ENCODE results near the gene SLC5A1. TPM values are rescaled to one million over a fixed set of nuclear protein-coding genes. Genes with fewer than 3 reads are reported as not detected.

Gene SLC5A1
- total and polyA plus RNA-seq, 9 of the 15 experiments (the other 6 are each of a cell fraction or from before 2014, with no cell fraction given): not detected

DNA sequence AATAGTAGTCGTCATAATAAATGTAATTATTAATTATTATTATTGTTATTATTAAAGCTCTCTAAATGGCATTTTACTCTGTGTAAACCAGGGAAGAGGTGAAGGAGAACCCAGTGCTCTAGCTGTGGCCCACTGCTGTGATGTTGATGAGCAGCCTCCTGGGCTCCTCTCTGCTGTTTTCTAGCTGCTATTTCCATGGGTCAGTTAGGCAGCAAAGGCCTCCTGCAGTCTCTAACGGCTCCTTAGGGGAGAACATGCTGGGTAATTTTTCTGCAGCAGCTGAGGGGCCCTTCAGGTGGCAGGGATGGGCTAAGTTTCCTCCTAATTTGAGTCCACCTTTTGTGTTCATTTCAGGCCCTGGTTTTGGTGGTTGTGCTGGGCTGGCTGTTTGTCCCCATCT, 24.6 kb downstream of the SLC5A1 start:
- no peak overlapping the region for H3K9ac ChIP-seq (ENCODE audit: insufficient read depth in 1 of 2, low read depth in 2 of 2, low read length in 2 of 2)
- 0% methylated on average over 2 of the region's 2 CpGs for WGBS (ENCODE audit: insufficient coverage, low coverage, missing lambda C conversion rate)
- no peaks in the 10 kb centered on the region for H4K20me1 ChIP-seq (replicated peaks; ENCODE audit: control insufficient read depth, insufficient read depth, low read length)
- no peaks in the 10 kb centered on the region for H3K79me2 ChIP-seq (ENCODE audit: control insufficient read depth, insufficient read depth, low read length)
- ATAC-seq (no peak), FAIRE-seq (no peak), DNase-seq (ENCODE audit: extremely low read depth in 1 of 4, low spot score in 3 of 4) (no peak)
- no peak overlapping the region for H3K4me2 ChIP-seq (ENCODE audit: insufficient read depth, low read length)
- H3K27me3 ChIP-seq (ENCODE audit: control insufficient read depth in 2 of 2, insufficient read depth in 2 of 2, low read length in 2 of 2): peaks cover 0 to 5% of the 10 kb centered on the region in 2 experiments; a peak in 1 of 5 replicates
- intact Hi-C loops (cut with micrococcal nuclease) (no loop called here), in situ Hi-C loops (cut with MboI) (no loop called here)
- H3K4me3 ChIP-seq: no peak overlapping the region
- CTCF ChIA-PET (ENCODE audit: low intra/inter-chr PET ratio): no interaction called here
- H3K9me3 ChIP-seq (replicated peaks; ENCODE audit: control insufficient read depth, insufficient read depth, low read depth, low read length): no peaks in the 10 kb centered on the region
- H3K27ac ChIP-seq (ENCODE audit: extremely low read depth, low read depth, low read length): no peak overlapping the region
- TF ChIP-seq, protein P1, sequence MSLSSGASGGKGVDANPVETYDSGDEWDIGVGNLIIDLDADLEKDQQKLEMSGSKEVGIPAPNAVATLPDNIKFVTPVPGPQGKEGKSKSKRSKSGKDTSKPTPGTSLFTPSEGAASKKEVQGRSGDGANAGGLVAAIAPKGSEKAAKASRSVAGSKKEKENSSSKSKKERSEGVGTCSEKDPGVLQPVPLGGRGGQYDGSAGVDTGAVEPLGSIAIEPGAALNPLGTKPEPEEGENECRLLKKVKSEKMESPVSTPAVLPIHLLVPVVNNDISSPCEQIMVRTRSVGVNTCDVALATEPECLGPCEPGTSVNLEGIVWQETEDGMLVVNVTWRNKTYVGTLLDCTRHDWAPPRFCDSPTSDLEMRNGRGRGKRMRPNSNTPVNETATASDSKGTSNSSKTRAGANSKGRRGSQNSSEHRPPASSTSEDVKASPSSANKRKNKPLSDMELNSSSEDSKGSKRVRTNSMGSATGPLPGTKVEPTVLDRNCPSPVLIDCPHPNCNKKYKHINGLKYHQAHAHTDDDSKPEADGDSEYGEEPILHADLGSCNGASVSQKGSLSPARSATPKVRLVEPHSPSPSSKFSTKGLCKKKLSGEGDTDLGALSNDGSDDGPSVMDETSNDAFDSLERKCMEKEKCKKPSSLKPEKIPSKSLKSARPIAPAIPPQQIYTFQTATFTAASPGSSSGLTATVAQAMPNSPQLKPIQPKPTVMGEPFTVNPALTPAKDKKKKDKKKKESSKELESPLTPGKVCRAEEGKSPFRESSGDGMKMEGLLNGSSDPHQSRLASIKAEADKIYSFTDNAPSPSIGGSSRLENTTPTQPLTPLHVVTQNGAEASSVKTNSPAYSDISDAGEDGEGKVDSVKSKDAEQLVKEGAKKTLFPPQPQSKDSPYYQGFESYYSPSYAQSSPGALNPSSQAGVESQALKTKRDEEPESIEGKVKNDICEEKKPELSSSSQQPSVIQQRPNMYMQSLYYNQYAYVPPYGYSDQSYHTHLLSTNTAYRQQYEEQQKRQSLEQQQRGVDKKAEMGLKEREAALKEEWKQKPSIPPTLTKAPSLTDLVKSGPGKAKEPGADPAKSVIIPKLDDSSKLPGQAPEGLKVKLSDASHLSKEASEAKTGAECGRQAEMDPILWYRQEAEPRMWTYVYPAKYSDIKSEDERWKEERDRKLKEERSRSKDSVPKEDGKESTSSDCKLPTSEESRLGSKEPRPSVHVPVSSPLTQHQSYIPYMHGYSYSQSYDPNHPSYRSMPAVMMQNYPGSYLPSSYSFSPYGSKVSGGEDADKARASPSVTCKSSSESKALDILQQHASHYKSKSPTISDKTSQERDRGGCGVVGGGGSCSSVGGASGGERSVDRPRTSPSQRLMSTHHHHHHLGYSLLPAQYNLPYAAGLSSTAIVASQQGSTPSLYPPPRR (CRISPR knock-in tag; IDR thresholded peaks at IDR 0.05; ENCODE audit: borderline replicate concordance): no peak
- TF ChIP-seq MEIS2 (IDR thresholded peaks at IDR 0.05; ENCODE audit: partially characterized antibody) (no peak), ZFP1 (CRISPR knock-in tag; IDR thresholded peaks at IDR 0.05) (no peak), GATAD2A (IDR thresholded peaks at IDR 0.05) (no peak), PHB2 (IDR thresholded peaks at IDR 0.05; ENCODE audit: low read depth) (no peak), HNRNPH1 (optimal IDR thresholded peaks at IDR 0.05; ENCODE audit: low read depth, low read length) (no peak), SMAD3 (CRISPR knock-in tag; conservative IDR thresholded peaks at IDR 0.05) (no peak), TSC22D4 (tag; IDR thresholded peaks at IDR 0.05) (no peak), ZEB2 (IDR thresholded peaks at IDR 0.05) (no peak), ZNF561 (CRISPR knock-in tag; conservative IDR thresholded peaks at IDR 0.05) (no peak), MTA3 (IDR thresholded peaks at IDR 0.05; ENCODE audit: borderline replicate concordance) (no peak), PHB (CRISPR knock-in tag; IDR thresholded peaks at IDR 0.05) (no peak), ZNF436 (CRISPR knock-in tag; IDR thresholded peaks at IDR 0.05) (no peak)
- TF ChIP-seq, protein P2, sequence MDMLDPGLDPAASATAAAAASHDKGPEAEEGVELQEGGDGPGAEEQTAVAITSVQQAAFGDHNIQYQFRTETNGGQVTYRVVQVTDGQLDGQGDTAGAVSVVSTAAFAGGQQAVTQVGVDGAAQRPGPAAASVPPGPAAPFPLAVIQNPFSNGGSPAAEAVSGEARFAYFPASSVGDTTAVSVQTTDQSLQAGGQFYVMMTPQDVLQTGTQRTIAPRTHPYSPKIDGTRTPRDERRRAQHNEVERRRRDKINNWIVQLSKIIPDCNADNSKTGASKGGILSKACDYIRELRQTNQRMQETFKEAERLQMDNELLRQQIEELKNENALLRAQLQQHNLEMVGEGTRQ (CRISPR knock-in tag; IDR thresholded peaks at IDR 0.05): no peak
- TF ChIP-seq, protein P3, sequence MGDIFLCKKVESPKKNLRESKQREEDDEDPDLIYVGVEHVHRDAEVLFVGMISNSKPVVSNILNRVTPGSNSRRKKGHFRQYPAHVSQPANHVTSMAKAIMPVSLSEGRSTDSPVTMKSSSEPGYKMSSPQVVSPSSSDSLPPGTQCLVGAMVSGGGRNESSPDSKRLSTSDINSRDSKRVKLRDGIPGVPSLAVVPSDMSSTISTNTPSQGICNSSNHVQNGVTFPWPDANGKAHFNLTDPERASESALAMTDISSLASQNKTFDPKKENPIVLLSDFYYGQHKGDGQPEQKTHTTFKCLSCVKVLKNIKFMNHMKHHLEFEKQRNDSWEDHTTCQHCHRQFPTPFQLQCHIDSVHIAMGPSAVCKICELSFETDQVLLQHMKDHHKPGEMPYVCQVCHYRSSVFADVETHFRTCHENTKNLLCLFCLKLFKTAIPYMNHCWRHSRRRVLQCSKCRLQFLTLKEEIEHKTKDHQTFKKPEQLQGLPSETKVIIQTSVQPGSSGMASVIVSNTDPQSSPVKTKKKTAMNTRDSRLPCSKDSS (IDR thresholded peaks at IDR 0.05; ENCODE audit: low read depth, partially characterized antibody): no peak
- no TSS peak for BruUV-seq (replicated peaks)
- H3K4me1 ChIP-seq (replicated peaks in 1 of 2; ENCODE audit: control insufficient read depth in 2 of 2, insufficient read depth in 2 of 2, low read length in 2 of 2): no peaks in the 10 kb centered on the region
- POLR2A ChIA-PET: interaction anchor here (0.6 to 1.4 kb wide), 2 partner anchors 11 to 193 kb away, joined by 3 read pairs; no protein-coding TSS in a partner anchor
- no peaks in the 10 kb centered on the region for H3K36me3 ChIP-seq (ENCODE audit: control insufficient read depth, insufficient read depth, low read length)
- no peaks in the 10 kb centered on the region for H3K9me1 ChIP-seq (ENCODE audit: control insufficient read depth, insufficient read depth, low read length)
- no peak overlapping the region for H2AFZ ChIP-seq (ENCODE audit: low read depth, low read length)

Measured in K562 (cell line).